ENCODE data around the gene CACNG5.

DNA sequence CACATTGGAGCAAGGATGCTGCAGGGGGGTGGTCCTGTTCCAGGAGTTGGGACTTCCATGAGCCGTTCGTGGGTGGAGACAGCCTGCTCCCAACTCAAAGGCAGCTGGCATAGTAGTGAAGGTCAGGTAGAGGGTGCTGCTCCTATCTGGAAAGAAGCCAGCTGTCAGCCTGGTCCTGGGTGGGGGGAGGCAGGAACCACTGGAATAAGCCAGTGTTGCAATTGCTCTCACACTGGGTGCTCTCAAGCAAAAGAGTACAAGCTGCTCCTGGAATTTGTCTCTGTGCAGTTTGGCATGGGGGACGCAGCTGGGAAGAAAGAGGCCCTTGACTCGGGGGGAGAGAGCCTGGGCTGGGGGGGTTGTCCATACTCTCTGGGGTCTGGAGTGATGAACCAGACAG is 8.7 kb downstream of the CACNG5 start:
- TF ChIP-seq, protein P1, sequence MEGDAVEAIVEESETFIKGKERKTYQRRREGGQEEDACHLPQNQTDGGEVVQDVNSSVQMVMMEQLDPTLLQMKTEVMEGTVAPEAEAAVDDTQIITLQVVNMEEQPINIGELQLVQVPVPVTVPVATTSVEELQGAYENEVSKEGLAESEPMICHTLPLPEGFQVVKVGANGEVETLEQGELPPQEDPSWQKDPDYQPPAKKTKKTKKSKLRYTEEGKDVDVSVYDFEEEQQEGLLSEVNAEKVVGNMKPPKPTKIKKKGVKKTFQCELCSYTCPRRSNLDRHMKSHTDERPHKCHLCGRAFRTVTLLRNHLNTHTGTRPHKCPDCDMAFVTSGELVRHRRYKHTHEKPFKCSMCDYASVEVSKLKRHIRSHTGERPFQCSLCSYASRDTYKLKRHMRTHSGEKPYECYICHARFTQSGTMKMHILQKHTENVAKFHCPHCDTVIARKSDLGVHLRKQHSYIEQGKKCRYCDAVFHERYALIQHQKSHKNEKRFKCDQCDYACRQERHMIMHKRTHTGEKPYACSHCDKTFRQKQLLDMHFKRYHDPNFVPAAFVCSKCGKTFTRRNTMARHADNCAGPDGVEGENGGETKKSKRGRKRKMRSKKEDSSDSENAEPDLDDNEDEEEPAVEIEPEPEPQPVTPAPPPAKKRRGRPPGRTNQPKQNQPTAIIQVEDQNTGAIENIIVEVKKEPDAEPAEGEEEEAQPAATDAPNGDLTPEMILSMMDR (IDR thresholded peaks at IDR 0.05): no peak
- no peak for TF ChIP-seq EZH2 (IDR thresholded peaks at IDR 0.05; ENCODE audit: borderline replicate concordance, insufficient read depth, low read depth, low read length, poor library complexity, severe bottlenecking)
